Measurements from ENCODE around the gene TTC33.

DNA sequence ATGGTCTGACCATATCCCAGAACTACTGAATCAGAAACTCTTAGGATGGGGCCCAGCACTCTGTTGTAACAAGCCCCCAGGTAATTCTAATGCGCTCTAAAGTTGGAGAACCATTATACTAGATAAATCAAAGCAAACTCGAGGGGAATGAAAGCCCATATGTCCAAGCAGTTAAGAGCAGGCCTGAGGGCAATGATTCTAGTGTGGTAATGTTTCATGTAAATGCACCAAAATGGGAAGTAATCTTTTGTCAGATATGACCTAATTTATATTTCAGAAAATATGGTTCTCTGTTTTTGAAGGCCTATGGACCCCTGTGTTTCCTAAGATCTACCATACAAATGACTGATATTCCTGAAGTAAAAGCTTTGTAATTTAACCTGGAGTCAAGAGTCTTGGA lies 184.0 kb downstream of the TTC33 start:
- TF ChIP-seq, protein P1, sequence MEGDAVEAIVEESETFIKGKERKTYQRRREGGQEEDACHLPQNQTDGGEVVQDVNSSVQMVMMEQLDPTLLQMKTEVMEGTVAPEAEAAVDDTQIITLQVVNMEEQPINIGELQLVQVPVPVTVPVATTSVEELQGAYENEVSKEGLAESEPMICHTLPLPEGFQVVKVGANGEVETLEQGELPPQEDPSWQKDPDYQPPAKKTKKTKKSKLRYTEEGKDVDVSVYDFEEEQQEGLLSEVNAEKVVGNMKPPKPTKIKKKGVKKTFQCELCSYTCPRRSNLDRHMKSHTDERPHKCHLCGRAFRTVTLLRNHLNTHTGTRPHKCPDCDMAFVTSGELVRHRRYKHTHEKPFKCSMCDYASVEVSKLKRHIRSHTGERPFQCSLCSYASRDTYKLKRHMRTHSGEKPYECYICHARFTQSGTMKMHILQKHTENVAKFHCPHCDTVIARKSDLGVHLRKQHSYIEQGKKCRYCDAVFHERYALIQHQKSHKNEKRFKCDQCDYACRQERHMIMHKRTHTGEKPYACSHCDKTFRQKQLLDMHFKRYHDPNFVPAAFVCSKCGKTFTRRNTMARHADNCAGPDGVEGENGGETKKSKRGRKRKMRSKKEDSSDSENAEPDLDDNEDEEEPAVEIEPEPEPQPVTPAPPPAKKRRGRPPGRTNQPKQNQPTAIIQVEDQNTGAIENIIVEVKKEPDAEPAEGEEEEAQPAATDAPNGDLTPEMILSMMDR (IDR thresholded peaks at IDR 0.05), result no peak
- no peak for TF ChIP-seq POLR2A (IDR thresholded peaks at IDR 0.05)

All from suprapubic skin (tissue), 3 donors.